ENCODE data around the gene EXPH5. TPM values are rescaled to one million over a fixed set of nuclear protein-coding genes. Genes with fewer than 3 reads are reported as not detected.

The EXPH5 gene
- total and polyA plus RNA-seq, 2 of the 8 experiments (the other 6 are each of a cell fraction or from before 2014, with no cell fraction given): 1.1 to 11.5 TPM

- no peak for TF ChIP-seq CHD7 (IDR thresholded peaks at IDR 0.05; ENCODE audit: insufficient replicate concordance, low read length)
- TF ChIP-seq CTCF (IDR thresholded peaks at IDR 0.05; ENCODE audit: control extremely low read depth in 1 of 3, insufficient read depth in 1 of 3, low read depth in 1 of 3, low read length in 3 of 3): no peak
- TF ChIP-seq TAF7 (optimal IDR thresholded peaks at IDR 0.05; ENCODE audit: borderline replicate concordance, low read depth, low read length): no peak
- no peak for TF ChIP-seq KDM5A (IDR thresholded peaks at IDR 0.05; ENCODE audit: low read length)
Measured at GRCh38 chr11:108586600-108586999, 7.0 kb downstream of the EXPH5 start (continued).
